ENCODE data around the gene PTCH1.

GRCh38 chr9:95461448-95462248, 55.1 kb downstream of the PTCH1 start:
- TF ChIP-seq CTCF (IDR thresholded peaks at IDR 0.05 in 2 of 3, conservative IDR thresholded peaks at IDR 0.05 in 1 of 3; ENCODE audit: borderline replicate concordance in 1 of 3, insufficient read depth in 1 of 3, low read depth in 2 of 3, low read length in 2 of 3) (no peak), EZH2phosphoT487 (IDR thresholded peaks at IDR 0.05; ENCODE audit: borderline replicate concordance) (no peak), REST (IDR thresholded peaks at IDR 0.05; ENCODE audit: low read depth) (no peak), YY1 (IDR thresholded peaks at IDR 0.05; ENCODE audit: extremely low read depth, insufficient replicate concordance, low read depth, low read length) (no peak), ZNF274 (IDR thresholded peaks at IDR 0.05; ENCODE audit: low read depth, low read length) (no peak), POLR2AphosphoS5 (IDR thresholded peaks at IDR 0.05; ENCODE audit: low read depth, low read length) (no peak), JUND (IDR thresholded peaks at IDR 0.05) (no peak), FOSL1 (IDR thresholded peaks at IDR 0.05; ENCODE audit: low read depth) (no peak), EZH2 (IDR thresholded peaks at IDR 0.05) (no peak), SIN3A (IDR thresholded peaks at IDR 0.05; ENCODE audit: low read depth) (no peak)

All from HCT116 (cell line).